ENCODE measurements around the gene HLA-DQA1. TPM values are rescaled to one million over a fixed set of nuclear protein-coding genes. Genes with fewer than 3 reads are reported as not detected.

Gene HLA-DQA1
- total RNA-seq, 1 experiment from 2014 or later, result 0.22 TPM

DNA sequence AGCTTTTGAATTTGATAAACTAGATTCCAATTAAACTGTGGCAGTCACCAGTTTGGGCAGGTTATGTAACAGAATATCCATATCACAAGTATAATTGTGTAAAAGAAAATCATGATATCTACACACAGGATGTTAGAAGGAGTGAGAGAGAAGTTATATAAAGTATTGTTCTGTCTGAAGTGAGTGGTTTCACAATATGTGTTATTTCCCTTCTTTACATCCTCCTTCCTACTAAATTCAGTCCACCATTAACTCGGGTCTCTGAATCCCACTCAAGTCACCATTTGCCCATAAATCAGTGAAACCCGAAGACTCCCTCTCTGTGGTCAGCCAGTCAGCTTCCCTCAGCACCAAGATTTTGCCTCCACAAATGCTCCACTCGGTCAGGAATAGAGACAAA lies 28.5 kb downstream of the HLA-DQA1 start:
- ChIA-PET POLR2A (no interaction called here), CTCF (interaction anchor here (0.9 to 1.7 kb wide), 3 partner anchors 96 to 228 kb away, joined by 3 to 8 read pairs (median 4); no protein-coding TSS in a partner anchor)
- H3K27me3 Mint-ChIP-seq (ENCODE audit: low read depth), result peaks cover 67% of the 10 kb centered on the region
- H3K4me1 Mint-ChIP-seq, result peaks cover 6% of the 10 kb centered on the region; the same call in 1 of the 2 replicates
- no peak for DNase-seq (ENCODE audit: low spot score)
- H3K36me3 Mint-ChIP-seq, result no peaks in the 10 kb centered on the region
- ATAC-seq, result no peak
- H3K27ac Mint-ChIP-seq, result no peak overlapping the region
- H3K9me3 Mint-ChIP-seq, result no peaks in the 10 kb centered on the region
- TF ChIP-seq, protein P1, sequence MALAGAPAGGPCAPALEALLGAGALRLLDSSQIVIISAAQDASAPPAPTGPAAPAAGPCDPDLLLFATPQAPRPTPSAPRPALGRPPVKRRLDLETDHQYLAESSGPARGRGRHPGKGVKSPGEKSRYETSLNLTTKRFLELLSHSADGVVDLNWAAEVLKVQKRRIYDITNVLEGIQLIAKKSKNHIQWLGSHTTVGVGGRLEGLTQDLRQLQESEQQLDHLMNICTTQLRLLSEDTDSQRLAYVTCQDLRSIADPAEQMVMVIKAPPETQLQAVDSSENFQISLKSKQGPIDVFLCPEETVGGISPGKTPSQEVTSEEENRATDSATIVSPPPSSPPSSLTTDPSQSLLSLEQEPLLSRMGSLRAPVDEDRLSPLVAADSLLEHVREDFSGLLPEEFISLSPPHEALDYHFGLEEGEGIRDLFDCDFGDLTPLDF (CRISPR knock-in tag; IDR thresholded peaks at IDR 0.05), result no peak
- no peak for TF ChIP-seq ZNF416 (CRISPR knock-in tag; IDR thresholded peaks at IDR 0.05)
- TF ChIP-seq NFYB (CRISPR knock-in tag; conservative IDR thresholded peaks at IDR 0.05; ENCODE audit: low read depth), result no peak
- TF ChIP-seq, protein P2, sequence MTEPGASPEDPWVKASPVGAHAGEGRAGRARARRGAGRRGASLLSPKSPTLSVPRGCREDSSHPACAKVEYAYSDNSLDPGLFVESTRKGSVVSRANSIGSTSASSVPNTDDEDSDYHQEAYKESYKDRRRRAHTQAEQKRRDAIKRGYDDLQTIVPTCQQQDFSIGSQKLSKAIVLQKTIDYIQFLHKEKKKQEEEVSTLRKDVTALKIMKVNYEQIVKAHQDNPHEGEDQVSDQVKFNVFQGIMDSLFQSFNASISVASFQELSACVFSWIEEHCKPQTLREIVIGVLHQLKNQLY (CRISPR knock-in tag; IDR thresholded peaks at IDR 0.05), result no peak
- no peak for TF ChIP-seq JAZF1 (CRISPR knock-in tag; IDR thresholded peaks at IDR 0.05)
- TF ChIP-seq ESRRA (CRISPR knock-in tag; IDR thresholded peaks at IDR 0.05; ENCODE audit: borderline replicate concordance), result no peak
- H3K4me3 Mint-ChIP-seq, result peak overlapping the region; percentile 62

DNA sequence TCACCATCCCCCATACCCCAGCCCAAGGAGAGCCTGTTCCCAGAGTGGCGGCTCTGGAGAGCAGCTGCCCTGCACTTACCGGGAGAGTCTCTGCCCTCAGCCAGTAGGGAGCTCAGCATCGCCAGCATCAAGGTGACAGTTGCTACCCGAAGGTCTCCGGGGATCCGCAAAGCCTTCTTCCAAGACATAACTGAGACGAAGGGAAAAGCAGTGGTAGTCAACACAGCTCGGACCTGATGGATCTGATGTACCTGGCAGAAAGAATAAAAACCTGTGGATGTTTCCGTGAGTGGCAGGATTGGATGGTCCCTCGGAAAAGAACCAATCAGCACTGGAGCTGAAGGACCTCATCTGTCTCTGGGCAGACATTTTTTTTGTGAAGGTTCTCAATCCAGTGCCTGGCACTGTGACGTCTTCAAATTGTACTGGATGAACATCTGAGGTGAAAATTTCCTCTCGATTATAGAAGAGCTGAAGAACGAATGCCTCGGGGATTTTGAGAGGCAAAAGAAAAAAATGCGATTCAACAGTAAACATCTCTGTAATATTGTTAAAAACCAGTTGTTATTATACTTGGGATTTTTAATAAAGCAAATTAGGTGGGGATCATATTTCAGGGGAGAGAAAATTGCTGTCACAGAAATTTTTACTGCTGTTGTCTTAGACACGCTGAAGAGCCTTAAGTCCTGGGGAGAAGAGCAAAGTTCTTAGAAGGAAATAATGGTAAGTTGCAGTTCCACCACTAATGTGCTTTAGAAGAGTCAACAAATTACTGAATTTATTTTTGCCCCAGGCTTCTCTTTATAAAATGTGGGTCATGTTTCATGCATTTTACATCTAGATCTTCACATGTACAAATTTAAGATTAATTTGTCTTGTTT lies 29.5 kb downstream of the HLA-DQA1 start, which contains the start of gene HLA-DQB1:
Gene HLA-DQB1, minus strand, starts transcription at position 238 of the 881 bp plus-strand sequence. Its CDS starts 50 bp downstream, at position 188.
- DNase-seq (ENCODE audit: low spot score) (no peak), ATAC-seq (peak; percentile 91)
- Mint-ChIP-seq H3K4me3 (peak within 1 kb of the TSS; percentile 62), H3K27ac (no peak within 1 kb of the TSS), H3K4me1 (peaks cover 6% of the 10 kb centered on the region; the same call in 1 of the 2 replicates), H3K27me3 (ENCODE audit: low read depth) (peaks cover 59% of the 10 kb centered on the region), H3K9me3 (no peaks in the 10 kb centered on the region), H3K36me3 (no peaks in the 10 kb centered on the region)
- ChIA-PET POLR2A (no interaction called here), CTCF (interaction anchor here (0.7 to 1.7 kb wide), 3 partner anchors 206 to 286 kb away, joined by 3 to 4 read pairs (median 4); partner anchors contain the start of gene HLA-DMA)
- no peak for TF ChIP-seq ZNF219 (CRISPR knock-in tag; IDR thresholded peaks at IDR 0.05; ENCODE audit: borderline replicate concordance)
- TF ChIP-seq, protein P3, sequence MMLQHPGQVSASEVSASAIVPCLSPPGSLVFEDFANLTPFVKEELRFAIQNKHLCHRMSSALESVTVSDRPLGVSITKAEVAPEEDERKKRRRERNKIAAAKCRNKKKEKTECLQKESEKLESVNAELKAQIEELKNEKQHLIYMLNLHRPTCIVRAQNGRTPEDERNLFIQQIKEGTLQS (CRISPR knock-in tag; conservative IDR thresholded peaks at IDR 0.05), result no peak
- TF ChIP-seq ZNF263 (CRISPR knock-in tag; IDR thresholded peaks at IDR 0.05; ENCODE audit: low read depth), result no peak
- TF ChIP-seq, protein P4, sequence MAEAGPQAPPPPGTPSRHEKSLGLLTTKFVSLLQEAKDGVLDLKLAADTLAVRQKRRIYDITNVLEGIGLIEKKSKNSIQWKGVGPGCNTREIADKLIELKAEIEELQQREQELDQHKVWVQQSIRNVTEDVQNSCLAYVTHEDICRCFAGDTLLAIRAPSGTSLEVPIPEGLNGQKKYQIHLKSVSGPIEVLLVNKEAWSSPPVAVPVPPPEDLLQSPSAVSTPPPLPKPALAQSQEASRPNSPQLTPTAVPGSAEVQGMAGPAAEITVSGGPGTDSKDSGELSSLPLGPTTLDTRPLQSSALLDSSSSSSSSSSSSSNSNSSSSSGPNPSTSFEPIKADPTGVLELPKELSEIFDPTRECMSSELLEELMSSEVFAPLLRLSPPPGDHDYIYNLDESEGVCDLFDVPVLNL (CRISPR knock-in tag; IDR thresholded peaks at IDR 0.05; ENCODE audit: borderline replicate concordance, low read depth), result no peak
- TF ChIP-seq, protein P5, sequence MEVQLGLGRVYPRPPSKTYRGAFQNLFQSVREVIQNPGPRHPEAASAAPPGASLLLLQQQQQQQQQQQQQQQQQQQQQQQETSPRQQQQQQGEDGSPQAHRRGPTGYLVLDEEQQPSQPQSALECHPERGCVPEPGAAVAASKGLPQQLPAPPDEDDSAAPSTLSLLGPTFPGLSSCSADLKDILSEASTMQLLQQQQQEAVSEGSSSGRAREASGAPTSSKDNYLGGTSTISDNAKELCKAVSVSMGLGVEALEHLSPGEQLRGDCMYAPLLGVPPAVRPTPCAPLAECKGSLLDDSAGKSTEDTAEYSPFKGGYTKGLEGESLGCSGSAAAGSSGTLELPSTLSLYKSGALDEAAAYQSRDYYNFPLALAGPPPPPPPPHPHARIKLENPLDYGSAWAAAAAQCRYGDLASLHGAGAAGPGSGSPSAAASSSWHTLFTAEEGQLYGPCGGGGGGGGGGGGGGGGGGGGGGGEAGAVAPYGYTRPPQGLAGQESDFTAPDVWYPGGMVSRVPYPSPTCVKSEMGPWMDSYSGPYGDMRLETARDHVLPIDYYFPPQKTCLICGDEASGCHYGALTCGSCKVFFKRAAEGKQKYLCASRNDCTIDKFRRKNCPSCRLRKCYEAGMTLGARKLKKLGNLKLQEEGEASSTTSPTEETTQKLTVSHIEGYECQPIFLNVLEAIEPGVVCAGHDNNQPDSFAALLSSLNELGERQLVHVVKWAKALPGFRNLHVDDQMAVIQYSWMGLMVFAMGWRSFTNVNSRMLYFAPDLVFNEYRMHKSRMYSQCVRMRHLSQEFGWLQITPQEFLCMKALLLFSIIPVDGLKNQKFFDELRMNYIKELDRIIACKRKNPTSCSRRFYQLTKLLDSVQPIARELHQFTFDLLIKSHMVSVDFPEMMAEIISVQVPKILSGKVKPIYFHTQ (CRISPR knock-in tag; IDR thresholded peaks at IDR 0.05), result no peak
- TF ChIP-seq FOXJ3 (CRISPR knock-in tag; IDR thresholded peaks at IDR 0.05; ENCODE audit: borderline replicate concordance), result no peak
- TF ChIP-seq, protein P6, sequence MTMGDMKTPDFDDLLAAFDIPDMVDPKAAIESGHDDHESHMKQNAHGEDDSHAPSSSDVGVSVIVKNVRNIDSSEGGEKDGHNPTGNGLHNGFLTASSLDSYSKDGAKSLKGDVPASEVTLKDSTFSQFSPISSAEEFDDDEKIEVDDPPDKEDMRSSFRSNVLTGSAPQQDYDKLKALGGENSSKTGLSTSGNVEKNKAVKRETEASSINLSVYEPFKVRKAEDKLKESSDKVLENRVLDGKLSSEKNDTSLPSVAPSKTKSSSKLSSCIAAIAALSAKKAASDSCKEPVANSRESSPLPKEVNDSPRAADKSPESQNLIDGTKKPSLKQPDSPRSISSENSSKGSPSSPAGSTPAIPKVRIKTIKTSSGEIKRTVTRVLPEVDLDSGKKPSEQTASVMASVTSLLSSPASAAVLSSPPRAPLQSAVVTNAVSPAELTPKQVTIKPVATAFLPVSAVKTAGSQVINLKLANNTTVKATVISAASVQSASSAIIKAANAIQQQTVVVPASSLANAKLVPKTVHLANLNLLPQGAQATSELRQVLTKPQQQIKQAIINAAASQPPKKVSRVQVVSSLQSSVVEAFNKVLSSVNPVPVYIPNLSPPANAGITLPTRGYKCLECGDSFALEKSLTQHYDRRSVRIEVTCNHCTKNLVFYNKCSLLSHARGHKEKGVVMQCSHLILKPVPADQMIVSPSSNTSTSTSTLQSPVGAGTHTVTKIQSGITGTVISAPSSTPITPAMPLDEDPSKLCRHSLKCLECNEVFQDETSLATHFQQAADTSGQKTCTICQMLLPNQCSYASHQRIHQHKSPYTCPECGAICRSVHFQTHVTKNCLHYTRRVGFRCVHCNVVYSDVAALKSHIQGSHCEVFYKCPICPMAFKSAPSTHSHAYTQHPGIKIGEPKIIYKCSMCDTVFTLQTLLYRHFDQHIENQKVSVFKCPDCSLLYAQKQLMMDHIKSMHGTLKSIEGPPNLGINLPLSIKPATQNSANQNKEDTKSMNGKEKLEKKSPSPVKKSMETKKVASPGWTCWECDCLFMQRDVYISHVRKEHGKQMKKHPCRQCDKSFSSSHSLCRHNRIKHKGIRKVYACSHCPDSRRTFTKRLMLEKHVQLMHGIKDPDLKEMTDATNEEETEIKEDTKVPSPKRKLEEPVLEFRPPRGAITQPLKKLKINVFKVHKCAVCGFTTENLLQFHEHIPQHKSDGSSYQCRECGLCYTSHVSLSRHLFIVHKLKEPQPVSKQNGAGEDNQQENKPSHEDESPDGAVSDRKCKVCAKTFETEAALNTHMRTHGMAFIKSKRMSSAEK (CRISPR knock-in tag; IDR thresholded peaks at IDR 0.05; ENCODE audit: borderline replicate concordance), result no peak
- TF ChIP-seq, protein P7, sequence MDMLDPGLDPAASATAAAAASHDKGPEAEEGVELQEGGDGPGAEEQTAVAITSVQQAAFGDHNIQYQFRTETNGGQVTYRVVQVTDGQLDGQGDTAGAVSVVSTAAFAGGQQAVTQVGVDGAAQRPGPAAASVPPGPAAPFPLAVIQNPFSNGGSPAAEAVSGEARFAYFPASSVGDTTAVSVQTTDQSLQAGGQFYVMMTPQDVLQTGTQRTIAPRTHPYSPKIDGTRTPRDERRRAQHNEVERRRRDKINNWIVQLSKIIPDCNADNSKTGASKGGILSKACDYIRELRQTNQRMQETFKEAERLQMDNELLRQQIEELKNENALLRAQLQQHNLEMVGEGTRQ (CRISPR knock-in tag; IDR thresholded peaks at IDR 0.05), result no peak
- TF ChIP-seq SOX15 (CRISPR knock-in tag; IDR thresholded peaks at IDR 0.05), result no peak

All from WTC11 (cell line).